ENCODE results near the gene MPDU1.

GRCh38 chr17:7614425-7615264 lies 31.0 kb downstream of the MPDU1 start, which contains the start of gene FXR2:
- no peak for TF ChIP-seq ZBTB42 (CRISPR knock-in tag; IDR thresholded peaks at IDR 0.05)
- TF ChIP-seq GABPA (IDR thresholded peaks at IDR 0.05; ENCODE audit: low read depth, low read length): no peak
- no peak for TF ChIP-seq GABPA (CRISPR knock-in tag; IDR thresholded peaks at IDR 0.05; ENCODE audit: low read depth)
- TF ChIP-seq SMC3 (IDR thresholded peaks at IDR 0.05; ENCODE audit: low read length): 0 out of 2 replicates have a peak, but pooled peaks have one; percentile 7
- TF ChIP-seq ATF2 (CRISPR knock-in tag; IDR thresholded peaks at IDR 0.05): no peak
- no peak for TF ChIP-seq ZNF331 (CRISPR knock-in tag; IDR thresholded peaks at IDR 0.05)
- no peak; the same call in 1 of the 2 replicates for TF ChIP-seq HOXA3 (CRISPR knock-in tag; IDR thresholded peaks at IDR 0.05)
- TF ChIP-seq ZFP62 (CRISPR knock-in tag; IDR thresholded peaks at IDR 0.05): no peak
- TF ChIP-seq SIN3B (IDR thresholded peaks at IDR 0.05; ENCODE audit: low read length): no peak
- no peak for TF ChIP-seq BHLHE40 (IDR thresholded peaks at IDR 0.05; ENCODE audit: low read length)
- TF ChIP-seq CEBPB (IDR thresholded peaks at IDR 0.05; ENCODE audit: borderline replicate concordance, low read depth, low read length): no peak
- TF ChIP-seq ATAD3A (CRISPR knock-in tag; IDR thresholded peaks at IDR 0.05): no peak

Data from HepG2 (cell line).